IMR-90 (cell line): ENCODE results near the gene PLS1. TPM values are rescaled to one million over a fixed set of nuclear protein-coding genes. Genes with fewer than 3 reads are reported as not detected.

Experiments used
- ATAC-seq: fragments of 200-7000 bp; cut with Tn5 transposase; 2 replicates; pipeline ENCODE4 v1.9.1; 2020; ENCODE audit warnings: low read depth, mild to moderate bottlenecking, moderate library complexity
- BruUV-seq: library from RNA; stranded (reverse); fragments of 400-500 nt; replicated peaks from 2 replicates; lab custom pipeline; 2021; lab: Mats Ljungman, UMichigan
- CTCF ChIA-PET: fragments of 300-600 bp; formaldehyde crosslinking; extraction: SDS; loops from one replicate; lab custom pipeline; 2021; ENCODE audit warnings: antibody characterized with exemption; lab: Yijun Ruan, JAX
- POLR2A ChIA-PET: fragments of 300-600 bp; sonication (Branson Sonifier 250); formaldehyde crosslinking; loops from one replicate; lab custom pipeline; 2022; ENCODE audit warnings: antibody characterized with exemption; ENCODE audit not compliant: unreplicated experiment; lab: Charles Lee
- DNase-seq: peaks from one replicate; pipeline ENCODE4 v3.0.0; 2013
- H2AFZ ChIP-seq: replicated peaks from 2 replicates; pipeline ENCODE3; 2013; ENCODE audit warnings: low read length, mild to moderate bottlenecking; ENCODE audit not compliant: poor library complexity
- H2AK5ac ChIP-seq: 2 replicates; pipeline ENCODE4 v1.6.1; 2013; ENCODE audit warnings: low read depth, low read length, inconsistent platforms
- H2AK9ac ChIP-seq: replicated peaks from 2 replicates; pipeline ENCODE3; 2013; ENCODE audit warnings: mild to moderate bottlenecking, low read depth, low read length, moderate library complexity; ENCODE audit not compliant: poor library complexity
- H2BK120ac ChIP-seq: 2 replicates; pipeline ENCODE4 v1.6.1; 2013; ENCODE audit warnings: low read depth, low read length, inconsistent platforms
- H2BK15ac ChIP-seq: 3 replicates; pipeline ENCODE4 v1.6.1; 2013; ENCODE audit warnings: low read depth, low read length, inconsistent platforms
- H2BK20ac ChIP-seq: 2 replicates; pipeline ENCODE4 v1.6.1; 2013; ENCODE audit warnings: low read depth, mild to moderate bottlenecking, inconsistent platforms, low read length, moderate library complexity
- H2BK5ac ChIP-seq: 2 replicates; pipeline ENCODE4 v1.6.1; 2013; ENCODE audit warnings: mild to moderate bottlenecking, low read depth, low read length, inconsistent platforms; ENCODE audit not compliant: poor library complexity, severe bottlenecking
- H3K14ac ChIP-seq: replicated peaks from 2 replicates; pipeline ENCODE4 v1.6.1; 2013; ENCODE audit warnings: low read depth, low read length, inconsistent platforms
- H3K18ac ChIP-seq: 2 replicates; pipeline ENCODE4 v1.6.1; 2013; ENCODE audit warnings: low read depth, low read length, control low read depth
- H3K23ac ChIP-seq: 2 replicates; pipeline ENCODE4 v1.6.1; 2013; ENCODE audit warnings: low read depth, low read length, inconsistent platforms
- H3K27ac ChIP-seq: 2 replicates; pipeline ENCODE4 v1.5.1; 2013; ENCODE audit warnings: mild to moderate bottlenecking, control low read depth, low read length; ENCODE audit not compliant: insufficient read depth
- H3K27me3 ChIP-seq: 2 replicates; pipeline ENCODE4 v1.6.1; 2013; ENCODE audit warnings: low read length; ENCODE audit not compliant: control insufficient read depth, insufficient read depth
- H3K36me3 ChIP-seq: 2 replicates; pipeline ENCODE4 v1.6.1; 2013; ENCODE audit warnings: low read length, mixed read lengths; ENCODE audit not compliant: control insufficient read depth, insufficient read depth
- H3K4ac ChIP-seq: 2 replicates; pipeline ENCODE4 v1.6.1; 2013; ENCODE audit warnings: low read depth, low read length, inconsistent platforms
- H3K4me1 ChIP-seq: 2 replicates; pipeline ENCODE4 v1.6.1; 2013; ENCODE audit warnings: low read length, mixed read lengths; ENCODE audit not compliant: control insufficient read depth, insufficient read depth
- H3K4me2 ChIP-seq: 2 replicates; pipeline ENCODE4 v1.6.1; 2013; ENCODE audit warnings: low read depth, mild to moderate bottlenecking, control low read depth, low read length, moderate library complexity
- H3K4me3 ChIP-seq: 2 replicates; pipeline ENCODE4 v1.5.1; 2013; ENCODE audit warnings: low read depth, mild to moderate bottlenecking, control low read depth, low read length, moderate library complexity; ENCODE audit not compliant: insufficient read depth
- H3K56ac ChIP-seq: 2 replicates; pipeline ENCODE4 v1.6.1; 2013; ENCODE audit warnings: low read length, inconsistent platforms; ENCODE audit not compliant: insufficient read depth; ENCODE audit errors: extremely low read depth
- H3K79me1 ChIP-seq, 2 experiments: 2 replicates each; pipeline ENCODE4 v1.6.1; 2013; ENCODE audit warnings: low read length in 2 of 2, inconsistent platforms in 1 of 2, low read depth in 1 of 2
- H3K9ac ChIP-seq: 2 replicates; pipeline ENCODE4 v1.6.1; 2013; ENCODE audit warnings: low read depth, low read length, control low read depth
- H3K9me1 ChIP-seq: 2 replicates; pipeline ENCODE4 v1.6.1; 2013; ENCODE audit warnings: low read length, inconsistent platforms; ENCODE audit not compliant: insufficient read depth
- H3K9me3 ChIP-seq: 2 replicates; pipeline ENCODE4 v1.6.1; 2013; ENCODE audit warnings: low read length; ENCODE audit not compliant: control insufficient read depth, insufficient read depth
- H4K20me1 ChIP-seq: 2 replicates; pipeline ENCODE4 v1.6.1; 2013; ENCODE audit warnings: low read length, inconsistent platforms; ENCODE audit not compliant: insufficient read depth
- H4K5ac ChIP-seq: 2 replicates; pipeline ENCODE4 v1.6.1; 2013; ENCODE audit warnings: mild to moderate bottlenecking, low read depth, low read length, control low read depth
- H4K8ac ChIP-seq, 2 experiments: 2 replicates each; pipeline ENCODE4 v1.6.1; 2013; ENCODE audit warnings: low read depth in 2 of 2, low read length in 2 of 2, control low read depth in 1 of 2, inconsistent platforms in 1 of 2
- H4K91ac ChIP-seq: 2 replicates; pipeline ENCODE4 v1.6.1; 2013; ENCODE audit warnings: low read depth, low read length, inconsistent platforms; ENCODE audit not compliant: insufficient read depth
- BHLHE40 ChIP-seq: fragments of 150-350 bp; IDR thresholded peaks from 2 replicates; pipeline ENCODE4 v1.6.1; 2016; ENCODE audit warnings: mild to moderate bottlenecking, low read depth, low read length
- CHD1 ChIP-seq: IDR thresholded peaks from 2 replicates; pipeline ENCODE4 v1.6.1; 2012; ENCODE audit warnings: low read depth, low read length, improper control_type of control experiment
- FOS ChIP-seq: fragments of 150-350 bp; IDR thresholded peaks from 2 replicates; pipeline ENCODE4 v1.6.1; 2016; ENCODE audit warnings: low read depth, low read length
- MAZ ChIP-seq: IDR thresholded peaks from 2 replicates; pipeline ENCODE4 v1.6.1; 2012; ENCODE audit warnings: low read depth, mild to moderate bottlenecking, low read length, improper control_type of control experiment, moderate library complexity, borderline replicate concordance
- NFE2L2 ChIP-seq: fragments of 150-350 bp; IDR thresholded peaks from 2 replicates; pipeline ENCODE4 v1.6.1; 2016; ENCODE audit warnings: low read depth, mild to moderate bottlenecking, low read length
- POLR2A ChIP-seq: IDR thresholded peaks from 2 replicates; pipeline ENCODE4 v1.6.1; 2012; ENCODE audit warnings: mild to moderate bottlenecking, low read depth, low read length
- RAD21 ChIP-seq: IDR thresholded peaks from 2 replicates; pipeline ENCODE4 v1.6.1; 2012; ENCODE audit warnings: low read length, improper control_type of control experiment
- RFX5 ChIP-seq: IDR thresholded peaks from 2 replicates; pipeline ENCODE4 v1.8.0; 2012; ENCODE audit warnings: low read depth, mild to moderate bottlenecking, low read length, moderate library complexity
- SMC3 ChIP-seq: fragments of 150-350 bp; IDR thresholded peaks from 2 replicates; pipeline ENCODE4 v1.6.1; 2016; ENCODE audit warnings: low read depth, mild to moderate bottlenecking, antibody characterized with exemption, low read length, moderate library complexity
- WGBS, 2 experiments: methylation state at CpG; one replicate each; pipeline versions ENCODE4 v1.1.5 to v1.1.7; 2013; ENCODE audit warnings: missing lambda C conversion rate in 2 of 2; ENCODE audit not compliant: insufficient read length in 1 of 2; ENCODE audit errors: extremely low coverage in 2 of 2; 5-methylcytosine and 5-hydroxymethylcytosine counted together
- dilution Hi-C: fragments of 300-500 bp; cut with HindIII; formaldehyde crosslinking; loops from one replicate; pipeline ENCODE4 v1.14.3; 2018; ENCODE audit warnings: low sequenced_read_pairs; ENCODE audit not compliant: unreplicated experiment
- in situ Hi-C: fragments of 300-500 bp; cut with MboI; formaldehyde crosslinking; loops from 3 replicates; pipeline ENCODE4 v1.14.3; 2019; ENCODE audit warnings: low sequenced_read_pairs, inconsistent platforms, mixed read lengths
- intact Hi-C: fragments of 100-400 bp; cut with micrococcal nuclease; formaldehyde crosslinking; loops from 2 replicates; pipeline ENCODE4 v1.10.0; 2022
- polyA plus RNA-seq, 3 experiments: library from polyadenylated mRNA; depleted of rRNA; stranded (reverse); fragments of >200 nt; gene quantifications; 2 replicates each; pipeline ENCODE4 v1.2.3, GENCODE V29; 2012; ENCODE audit warnings: low replicate concordance in 1 of 3
- total RNA-seq: library from RNA; depleted of rRNA; stranded (reverse); fragments of >200 nt; gene quantifications from 2 replicates; pipeline ENCODE4 v1.2.3, GENCODE V29; 2012
- TF ChIP-seq, protein P1 (sequence below): fragments of 150-350 bp; IDR thresholded peaks from 2 replicates; pipeline ENCODE4 v1.6.1; 2016; ENCODE audit warnings: low read depth, mild to moderate bottlenecking, low read length, moderate library complexity, borderline replicate concordance

The PLS1 gene
- total and polyA plus RNA-seq, 2 of the 4 experiments (the other 2 are of a cell fraction) = 0.29 to 0.90 TPM

DNA sequence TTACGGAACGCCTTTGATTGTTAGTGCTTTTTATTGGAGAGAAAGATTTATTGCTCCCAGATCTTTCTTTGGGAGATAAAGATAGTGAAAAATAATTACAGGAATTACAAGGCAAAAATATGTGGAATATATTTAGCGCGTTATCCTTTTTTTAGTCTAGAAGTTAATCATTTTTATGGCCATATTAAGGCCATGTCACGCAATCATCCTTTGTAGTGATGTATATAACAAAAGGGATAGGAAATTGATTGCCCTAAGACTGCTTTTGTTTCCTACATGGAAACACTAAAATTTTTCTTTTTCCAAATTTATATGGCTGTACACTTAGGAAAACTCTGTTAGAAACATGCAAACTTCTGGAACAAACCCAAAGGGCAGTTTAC is 129.2 kb downstream of the PLS1 start:
- no peak for ATAC-seq
- Histone ChIP-seq H3K14ac (0 out of 2 replicates have a peak overlapping the region, but pooled peaks have one; percentile 20), H2BK5ac (no peak overlapping the region), H4K20me1 (no peaks in the 10 kb centered on the region), H3K4me2 (peak overlapping the region; percentile 95), H3K27me3 (no peaks in the 10 kb centered on the region), H3K4ac (no peak overlapping the region), H2AFZ (no peak overlapping the region), H2BK15ac (no peak overlapping the region), H3K27ac (no peak overlapping the region), H2AK5ac (no peak overlapping the region), H3K4me3 (peak overlapping the region; percentile 95), H3K9me3 (no peaks in the 10 kb centered on the region), H3K4me1 (peaks cover 2% of the 10 kb centered on the region; the same call in 1 of the 2 replicates), H3K9me1 (no peaks in the 10 kb centered on the region), H2AK9ac (no peak overlapping the region), H4K5ac (no peak overlapping the region; the same call in 1 of the 2 replicates), H2BK120ac (no peak overlapping the region), H4K91ac (no peak overlapping the region), H3K56ac (peak overlapping the region; percentile 34; the same call in 1 of the 2 replicates), H3K18ac (no peak overlapping the region), H4K8ac (peak overlapping the region in 1 of 2 experiments; percentile 33; a peak in 1 of 4 replicates), H3K23ac (peak overlapping the region; percentile 35; the same call in 1 of the 2 replicates), H3K36me3 (no peaks in the 10 kb centered on the region; the same call in 1 of the 2 replicates), H3K79me1 (peaks cover 11 to 12% of the 10 kb centered on the region in 2 experiments), H2BK20ac (no peak overlapping the region), H3K9ac (peak overlapping the region; percentile 97; the same call in 1 of the 2 replicates)
- intact Hi-C loops = loop anchor here (5.0 kb wide), 1 partner anchor 247 kb away; no protein-coding TSS in a partner anchor
- WGBS, 2 experiments = no CpG with 5 or more reads among the region's 5 CpGs
- no peak for DNase-seq
- ChIA-PET POLR2A (no interaction called here), CTCF (interaction anchor here (1.5 kb wide), 1 partner anchor 115 kb away, joined by 4 read pairs; no protein-coding TSS in a partner anchor)
- no peak for TF ChIP-seq SMC3
- no peak for TF ChIP-seq RFX5
- no peak for TF ChIP-seq FOS
- no peak for TF ChIP-seq CHD1
- no peak for TF ChIP-seq MAZ
- no peak for TF ChIP-seq RAD21
- TF ChIP-seq NFE2L2 = no peak
- no peak for TF ChIP-seq POLR2A
- TF ChIP-seq, protein P1, sequence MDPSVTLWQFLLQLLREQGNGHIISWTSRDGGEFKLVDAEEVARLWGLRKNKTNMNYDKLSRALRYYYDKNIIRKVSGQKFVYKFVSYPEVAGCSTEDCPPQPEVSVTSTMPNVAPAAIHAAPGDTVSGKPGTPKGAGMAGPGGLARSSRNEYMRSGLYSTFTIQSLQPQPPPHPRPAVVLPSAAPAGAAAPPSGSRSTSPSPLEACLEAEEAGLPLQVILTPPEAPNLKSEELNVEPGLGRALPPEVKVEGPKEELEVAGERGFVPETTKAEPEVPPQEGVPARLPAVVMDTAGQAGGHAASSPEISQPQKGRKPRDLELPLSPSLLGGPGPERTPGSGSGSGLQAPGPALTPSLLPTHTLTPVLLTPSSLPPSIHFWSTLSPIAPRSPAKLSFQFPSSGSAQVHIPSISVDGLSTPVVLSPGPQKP = no peak
- TF ChIP-seq BHLHE40 = no peak
- dilution Hi-C loops = no loop called here
- no TSS peak for BruUV-seq
- in situ Hi-C loops = no loop called here
